HG03378 (cell line): ENCODE results near the gene CRB3.
A peak's percentile ranks its signal among the peaks of the same experiment; 100 is the strongest.

Experiments used
- ATAC-seq: cut with Tn5 transposase; IDR thresholded peaks from one replicate; pipeline ENCODE4 v1.9.1; 2021; ENCODE audit warnings: mild to moderate bottlenecking, moderate library complexity; ENCODE audit not compliant: unreplicated experiment

CRB3 gene

DNA sequence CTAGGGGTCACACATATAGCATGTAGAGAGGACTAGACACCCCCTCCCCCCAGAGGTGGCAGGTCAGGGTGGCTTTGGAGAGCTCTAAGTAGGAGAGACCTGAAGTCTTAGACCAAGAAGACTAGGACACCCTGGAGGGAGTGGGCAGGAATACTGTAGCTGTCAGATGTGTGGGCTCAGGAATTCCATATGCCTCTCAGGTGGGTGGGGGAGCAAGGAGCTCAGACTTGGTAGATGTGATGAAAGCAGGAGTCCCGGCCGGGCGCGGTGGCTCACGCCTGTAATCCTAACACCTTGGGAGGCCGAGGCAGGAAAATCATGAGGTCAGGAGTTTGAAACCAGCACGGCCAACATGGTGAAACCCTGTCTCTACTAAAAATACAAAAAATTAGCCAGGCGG lies 1.6 kb downstream of the CRB3 start:
- ATAC-seq: no peak

DNA sequence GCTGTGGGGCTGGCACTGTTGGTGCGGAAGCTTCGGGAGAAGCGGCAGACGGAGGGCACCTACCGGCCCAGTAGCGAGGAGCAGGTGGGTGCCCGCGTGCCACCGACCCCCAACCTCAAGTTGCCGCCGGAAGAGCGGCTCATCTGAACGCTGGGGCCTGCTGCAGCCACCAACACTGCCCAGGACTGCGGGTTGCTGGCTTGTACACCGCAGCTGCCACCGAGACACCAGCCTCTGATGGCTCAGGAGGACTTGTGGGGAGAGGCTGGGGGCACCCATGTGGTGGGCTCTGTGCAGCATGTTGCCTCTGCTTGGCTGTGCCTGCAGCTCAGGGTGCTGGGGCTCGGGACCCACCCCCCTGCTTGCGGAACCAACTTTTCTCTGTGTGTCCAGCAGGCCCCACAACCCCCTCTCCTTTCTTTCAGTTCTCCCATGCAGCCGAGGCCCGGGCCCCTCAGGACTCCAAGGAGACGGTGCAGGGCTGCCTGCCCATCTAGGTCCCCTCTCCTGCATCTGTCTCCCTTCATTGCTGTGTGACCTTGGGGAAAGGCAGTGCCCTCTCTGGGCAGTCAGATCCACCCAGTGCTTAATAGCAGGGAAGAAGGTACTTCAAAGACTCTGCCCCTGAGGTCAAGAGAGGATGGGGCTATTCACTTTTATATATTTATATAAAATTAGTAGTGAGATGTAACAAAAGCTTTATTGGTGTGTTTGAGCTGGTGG lies 2.6 kb downstream of the CRB3 start:
- ATAC-seq: no peak

DNA sequence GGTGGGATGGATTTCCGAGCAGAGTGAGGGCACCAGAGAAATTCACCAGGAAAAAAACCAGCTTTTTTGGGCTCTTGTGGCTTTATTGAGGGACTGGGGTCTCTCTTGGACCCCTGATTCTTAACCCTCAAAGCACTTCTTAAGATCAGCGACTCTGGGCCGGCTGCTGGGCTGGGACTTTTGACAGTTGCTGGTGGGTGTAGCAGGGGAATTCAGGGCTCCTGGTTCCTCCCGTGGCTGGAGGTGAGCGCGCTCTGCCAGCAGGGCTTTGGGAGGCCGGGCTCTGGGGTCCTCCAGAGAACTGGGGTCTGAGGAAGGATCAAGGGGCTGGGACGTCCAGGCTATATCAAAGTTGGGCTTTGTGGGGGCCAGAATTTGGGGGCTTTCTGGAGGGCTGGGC lies 3.3 kb downstream of the CRB3 start:
- ATAC-seq: no peak

DNA sequence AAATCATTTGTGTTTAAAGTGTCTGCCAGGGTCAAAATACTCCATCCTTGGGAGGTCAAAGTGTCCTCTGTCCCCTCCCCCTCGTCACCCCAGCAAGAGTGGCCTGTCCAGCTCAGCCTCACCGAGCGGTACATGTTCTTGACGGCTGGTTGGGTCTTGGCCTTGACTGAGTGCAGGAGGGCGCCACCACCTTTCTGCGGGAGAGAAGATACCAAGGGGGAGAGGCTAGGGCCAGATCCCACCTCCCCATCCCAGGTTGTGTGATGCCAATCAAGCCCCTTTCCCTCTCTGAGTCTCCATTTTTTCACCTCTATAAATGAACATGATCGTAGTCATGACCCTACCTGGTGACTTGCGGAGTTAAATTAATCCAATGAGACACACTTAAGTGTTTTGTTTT lies 6.1 kb downstream of the CRB3 start:
- ATAC-seq: no peak

DNA sequence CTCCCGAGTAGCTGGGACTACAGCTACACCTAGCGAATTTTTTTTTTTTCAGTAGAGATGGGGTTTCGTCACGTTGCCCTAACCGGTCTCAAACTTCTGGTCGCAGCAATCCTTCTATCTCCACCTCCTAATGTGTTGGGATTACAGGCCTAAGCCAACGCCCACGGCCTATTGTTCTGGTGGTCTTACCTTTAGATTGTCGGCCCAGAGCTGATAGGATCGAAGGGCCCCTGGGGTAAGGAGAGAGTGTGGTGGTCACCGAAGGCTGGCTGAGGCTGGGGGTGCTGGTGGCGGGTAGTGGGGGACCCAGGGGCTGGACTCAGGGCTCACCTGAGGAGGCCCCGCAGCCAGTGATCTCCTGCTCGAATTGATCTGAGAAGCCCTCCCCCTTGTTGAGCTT lies 7.0 kb downstream of the CRB3 start:
- ATAC-seq: no peak

DNA sequence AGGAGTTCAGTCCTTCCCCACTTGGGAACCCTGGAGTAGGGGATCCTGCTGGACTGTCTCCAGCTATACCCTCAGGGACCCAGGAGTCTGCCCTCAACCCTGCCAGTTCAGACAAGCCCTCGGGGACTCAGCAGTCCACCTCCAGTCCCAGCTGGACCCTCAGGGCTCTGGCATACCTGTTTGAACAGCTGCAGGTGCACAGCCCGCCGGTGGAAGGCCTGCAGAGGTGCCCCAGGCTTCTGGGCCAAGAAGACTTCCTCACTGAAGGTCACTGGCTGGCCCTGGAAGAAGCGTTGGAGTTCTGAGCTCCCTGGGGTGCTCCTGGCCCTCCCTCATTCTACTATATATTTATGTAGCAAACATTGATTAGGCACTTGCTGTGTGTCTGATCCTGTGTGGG lies 8.6 kb downstream of the CRB3 start:
- no peak for ATAC-seq

DNA sequence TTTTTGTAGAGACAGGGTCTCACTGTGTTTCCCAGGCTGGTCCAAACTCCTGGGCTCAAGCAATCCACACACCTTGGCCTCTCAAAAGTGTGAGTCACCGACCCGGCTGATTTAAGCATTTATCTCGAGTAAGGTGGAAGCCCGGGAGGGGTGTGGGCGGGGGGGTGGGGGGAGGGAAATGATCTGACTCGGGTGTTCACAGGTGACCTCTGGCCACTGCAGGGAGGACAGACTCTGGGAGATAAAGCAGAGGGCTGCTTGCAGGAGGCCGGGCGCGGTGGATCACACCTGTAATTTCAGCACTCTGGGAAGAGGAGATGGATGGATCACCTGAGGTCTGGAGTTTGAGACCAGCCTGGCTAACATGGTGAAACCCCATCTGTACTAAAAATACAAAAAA lies 9.6 kb downstream of the CRB3 start:
- ATAC-seq: no peak

DNA sequence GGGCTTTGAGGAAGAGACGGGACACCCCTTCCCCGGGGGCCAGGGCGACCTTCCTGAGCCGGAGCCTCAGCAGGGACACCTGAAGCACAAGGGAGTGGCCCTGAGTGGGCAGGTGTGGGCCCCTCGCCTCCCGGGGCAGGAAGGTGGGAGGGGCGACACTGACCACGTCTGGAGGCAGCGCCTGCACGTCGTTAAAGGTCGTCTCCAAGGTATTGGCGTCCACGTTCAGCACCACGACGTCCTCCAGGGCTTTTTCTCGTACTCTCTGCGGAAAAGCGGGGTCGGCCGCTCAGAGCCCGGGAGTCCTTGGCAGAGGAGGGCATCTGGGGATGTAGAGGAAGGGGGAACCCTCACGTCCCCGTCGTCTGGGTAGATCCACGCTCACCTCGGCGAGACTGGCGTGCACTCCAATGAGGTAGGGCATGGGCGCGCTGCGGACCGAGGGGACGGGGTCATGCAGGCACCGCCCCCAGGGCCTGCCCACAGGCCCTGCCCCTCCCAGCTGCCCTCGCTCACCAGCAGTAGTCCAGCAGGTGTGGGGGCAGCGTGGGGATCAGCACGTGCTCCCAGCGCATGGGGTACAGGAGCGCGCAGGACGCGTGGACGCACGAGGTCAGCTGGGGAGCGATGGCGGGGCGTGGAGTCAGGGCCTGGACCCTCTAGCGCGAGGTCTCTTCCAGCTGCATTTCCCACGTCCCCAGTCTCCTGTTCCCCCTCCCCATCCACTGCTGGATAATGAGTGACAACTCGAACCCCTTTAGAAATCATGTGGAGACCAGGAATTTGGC lies 11.4 kb downstream of the CRB3 start:
- no peak for ATAC-seq

DNA sequence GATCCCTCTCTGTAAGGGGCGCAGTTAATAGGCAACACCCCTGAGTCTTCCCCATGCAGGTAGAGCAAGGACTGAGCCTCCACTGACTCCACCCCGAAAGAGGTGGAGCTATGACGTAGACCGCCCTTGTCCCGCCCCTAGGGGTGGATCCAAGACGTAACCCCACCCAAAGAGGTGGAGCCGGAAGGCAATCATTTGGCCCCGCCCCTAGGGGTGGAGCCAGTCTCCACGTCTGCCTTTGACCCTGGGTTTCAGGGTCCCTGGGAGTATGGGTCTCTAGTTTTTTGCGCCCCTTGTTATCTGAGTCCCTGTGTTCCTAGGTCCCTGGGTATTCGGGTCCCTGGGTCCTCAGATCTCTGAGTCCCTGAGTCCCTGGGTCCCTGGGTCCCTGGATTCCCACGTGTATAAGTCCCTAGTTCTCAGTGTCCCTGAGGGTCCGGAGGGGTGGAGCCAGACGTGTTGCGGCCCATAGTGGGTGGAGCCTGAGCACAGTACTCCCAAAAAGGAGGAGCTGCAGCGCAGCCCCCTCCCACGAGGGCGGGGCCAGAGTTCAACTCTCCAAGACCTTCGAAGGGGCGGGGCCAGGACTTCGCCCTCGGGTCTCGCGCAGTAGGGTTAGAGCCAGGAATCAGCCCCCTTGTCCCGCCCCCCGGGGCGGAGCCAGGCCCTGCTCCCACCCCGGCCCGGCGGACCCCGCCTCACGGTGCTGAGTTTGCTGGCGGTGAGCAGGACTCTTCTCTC lies 12.3 kb downstream of the CRB3 start:
- ATAC-seq: no peak

DNA sequence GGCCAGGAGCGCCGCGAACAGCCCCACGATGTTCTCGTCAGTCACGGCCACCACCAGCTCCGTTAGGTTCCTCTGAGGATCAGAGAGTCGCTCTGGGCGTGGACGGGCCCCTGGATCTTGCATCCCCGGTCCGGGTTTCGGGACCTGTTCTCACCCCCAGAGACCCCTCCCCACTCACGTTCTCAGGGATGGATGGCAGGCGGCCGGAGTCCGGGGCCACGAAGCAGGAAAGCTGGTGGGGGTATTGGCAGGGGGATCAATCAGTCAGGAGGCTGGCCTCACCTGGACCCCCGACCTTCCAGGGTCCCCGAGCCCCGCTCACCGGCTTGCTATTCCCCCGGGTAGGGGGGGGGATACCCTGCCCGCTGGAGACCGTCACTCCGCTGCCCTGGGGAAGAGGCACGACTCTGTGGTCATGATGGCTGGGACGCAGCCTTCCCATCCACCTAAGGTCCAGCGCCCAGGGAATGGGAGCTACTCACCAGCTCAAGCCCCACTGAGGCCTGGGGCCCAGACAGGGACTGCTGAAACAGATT lies 12.9 kb downstream of the CRB3 start:
- no peak for ATAC-seq

DNA sequence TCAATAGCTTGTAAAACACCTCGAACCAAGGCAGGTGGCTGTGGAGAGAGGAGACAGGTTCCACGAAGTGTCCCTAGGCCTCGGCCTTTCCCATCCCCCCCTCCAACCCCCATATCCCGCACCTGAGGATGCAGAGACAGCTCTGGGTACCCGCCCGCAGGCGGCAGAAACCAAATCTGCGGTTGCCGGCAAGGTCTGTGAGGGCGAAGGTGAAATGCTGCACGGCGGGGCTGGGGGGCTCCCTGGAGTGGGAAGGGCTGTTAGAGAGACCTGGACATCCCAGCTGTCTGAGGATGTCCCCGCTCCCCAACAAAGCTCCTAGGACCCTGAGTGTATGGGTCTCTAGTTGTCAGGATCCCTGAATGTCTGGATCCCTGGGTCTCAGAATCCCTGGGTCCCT lies 14.7 kb downstream of the CRB3 start:
- ATAC-seq: no peak

DNA sequence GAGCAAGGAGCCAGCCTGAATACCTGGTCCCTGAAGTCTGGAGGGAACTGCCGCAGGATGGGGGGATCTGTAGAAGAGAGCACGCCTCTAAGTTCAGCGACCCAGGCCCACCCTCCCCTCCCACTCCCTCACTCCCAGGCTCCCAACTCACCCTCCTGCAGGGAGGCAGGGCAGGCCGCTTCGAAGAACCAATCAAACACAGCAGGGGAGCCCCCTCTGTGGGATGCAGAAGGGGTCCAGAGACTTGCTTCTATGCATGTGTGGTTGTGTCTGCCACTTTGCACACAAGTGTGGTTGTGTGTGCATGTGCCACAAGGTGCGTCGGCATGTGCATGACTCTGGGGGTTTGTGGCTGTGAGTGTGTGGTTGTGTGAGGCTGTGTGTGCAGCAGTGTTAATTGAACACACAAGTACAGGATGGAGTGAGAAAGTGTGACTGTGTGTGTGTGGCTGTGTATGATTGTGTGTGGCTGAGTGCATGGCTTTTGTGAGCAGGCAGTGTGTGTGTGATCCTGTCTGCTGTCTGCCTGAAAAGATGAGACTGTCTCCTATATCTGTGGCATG lies 15.8 kb downstream of the CRB3 start:
- no peak for ATAC-seq

DNA sequence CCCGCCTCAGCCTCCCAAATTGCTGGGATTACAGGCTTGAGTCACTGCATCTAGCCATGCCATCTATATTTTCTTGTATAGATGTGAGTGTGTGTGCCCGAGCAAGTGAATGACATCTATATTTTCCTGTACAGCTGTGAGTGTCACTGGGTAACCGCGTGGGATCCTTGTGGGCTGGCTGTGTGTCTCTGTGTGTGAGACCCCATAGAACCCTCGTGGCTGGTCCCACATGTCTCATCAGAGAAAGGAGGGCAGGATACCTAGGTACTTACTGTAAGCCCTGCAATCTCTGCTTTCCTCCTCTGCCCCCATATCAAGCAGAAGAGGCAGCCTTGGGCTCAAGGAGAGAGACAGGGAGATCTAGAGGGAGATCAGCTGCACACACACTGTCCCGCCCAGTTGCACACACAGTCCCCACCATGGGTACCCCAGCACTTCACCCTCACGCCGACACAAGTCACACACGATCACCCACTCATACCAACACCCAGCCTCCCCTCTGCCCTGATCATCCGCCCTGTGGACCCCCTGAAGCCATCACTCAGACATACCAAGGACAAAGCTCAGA lies 16.9 kb downstream of the CRB3 start:
- ATAC-seq: no peak

DNA sequence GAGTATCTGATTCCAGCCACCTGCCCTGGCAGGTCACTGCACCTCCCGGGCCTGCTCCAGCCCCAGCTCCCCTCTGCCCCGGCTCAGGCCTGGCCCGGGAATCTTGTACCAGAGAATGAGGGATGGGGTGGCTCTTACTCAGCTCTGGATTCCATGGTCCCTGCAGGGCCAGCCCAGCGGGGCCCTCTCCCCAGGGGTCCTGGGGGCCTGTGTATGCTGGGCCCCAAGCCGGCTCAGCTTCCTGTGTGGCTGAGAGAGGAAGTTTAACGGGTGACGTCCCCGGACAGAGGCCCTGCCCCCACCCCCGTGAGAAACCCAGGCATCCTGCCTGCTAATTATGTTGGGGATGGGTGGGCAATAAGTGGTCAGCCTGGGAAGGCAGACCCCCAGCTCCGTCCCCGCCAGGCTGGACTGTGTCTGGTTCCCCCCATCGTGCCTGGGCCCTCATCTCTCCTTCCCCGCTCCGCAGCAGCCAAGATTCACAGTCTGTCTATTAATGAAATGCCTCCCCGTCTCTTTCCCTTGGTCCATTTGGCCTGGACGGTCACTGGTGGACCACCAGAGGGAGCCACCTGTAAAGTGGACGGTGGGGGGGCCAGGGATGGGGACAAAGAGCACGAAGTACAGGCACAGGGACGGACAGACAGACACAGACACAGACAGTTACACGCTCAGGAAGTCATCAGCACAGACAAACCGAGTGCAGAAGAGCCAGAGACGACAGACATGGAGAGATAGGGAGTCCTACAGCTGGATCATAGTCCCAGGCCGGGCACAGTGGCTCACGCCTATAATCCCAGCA lies 17.7 kb downstream of the CRB3 start, which contains the start of gene DENND1C:
Gene DENND1C, minus strand, starts transcription at position 247 of the 802 bp plus-strand sequence. Its CDS starts 92 bp downstream, at position 155.
- no peak for ATAC-seq

DNA sequence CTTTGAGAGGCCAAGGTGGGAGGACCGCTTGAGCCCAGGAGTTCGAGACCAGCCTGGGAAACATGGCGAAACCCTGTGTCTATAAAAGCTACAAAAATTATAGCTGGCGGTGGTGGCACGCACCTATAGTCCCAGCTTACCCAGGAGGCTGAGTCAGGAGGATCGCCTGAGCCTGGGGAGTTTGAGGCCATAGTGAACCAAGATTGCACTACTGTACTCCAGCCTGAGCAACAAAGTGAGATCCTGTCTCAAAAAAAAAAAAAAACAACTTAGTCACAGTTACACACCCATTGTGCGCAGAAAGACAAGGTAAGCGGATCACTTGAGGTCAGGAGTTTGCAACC lies 18.2 kb downstream of the CRB3 start:
- ATAC-seq: no peak

DNA sequence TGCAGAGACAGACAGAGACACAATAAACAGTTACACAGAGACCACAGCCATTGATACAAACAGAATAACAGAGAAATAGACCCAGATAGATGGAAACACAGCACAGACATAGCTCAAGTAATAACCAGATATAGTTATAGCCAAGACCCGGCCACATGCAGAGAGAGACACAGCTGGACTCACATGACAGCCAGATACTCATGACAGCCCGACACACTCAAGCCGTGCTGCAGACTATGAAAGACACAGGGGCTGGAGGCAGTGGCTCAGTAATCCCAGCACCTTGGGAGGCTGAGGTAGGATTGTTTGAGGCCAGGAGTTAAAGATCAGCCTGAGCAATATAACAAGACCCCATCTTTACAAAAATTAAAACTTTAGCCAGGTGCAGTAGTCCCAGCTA lies 19.2 kb downstream of the CRB3 start:
- ATAC-seq: no peak

DNA sequence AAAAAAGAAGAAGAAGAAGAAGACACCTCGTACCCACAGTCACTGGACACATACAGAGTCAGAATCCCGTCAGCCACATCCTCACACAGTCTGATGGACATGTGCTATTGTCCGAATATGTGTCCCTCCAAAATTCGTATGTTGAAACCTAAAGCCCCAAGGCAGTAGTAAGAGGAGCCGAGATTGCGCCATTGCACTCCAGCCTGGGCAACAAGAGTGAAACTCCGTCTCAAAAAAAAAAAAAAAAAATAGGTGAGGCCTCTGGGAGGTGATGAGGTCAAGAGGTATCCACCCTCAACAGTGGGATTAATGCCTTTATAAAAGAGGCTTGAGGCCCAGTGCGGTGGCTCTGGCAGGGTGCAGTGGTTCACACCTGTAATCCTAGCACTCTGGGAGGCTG lies 20.2 kb downstream of the CRB3 start:
- no peak for ATAC-seq

DNA sequence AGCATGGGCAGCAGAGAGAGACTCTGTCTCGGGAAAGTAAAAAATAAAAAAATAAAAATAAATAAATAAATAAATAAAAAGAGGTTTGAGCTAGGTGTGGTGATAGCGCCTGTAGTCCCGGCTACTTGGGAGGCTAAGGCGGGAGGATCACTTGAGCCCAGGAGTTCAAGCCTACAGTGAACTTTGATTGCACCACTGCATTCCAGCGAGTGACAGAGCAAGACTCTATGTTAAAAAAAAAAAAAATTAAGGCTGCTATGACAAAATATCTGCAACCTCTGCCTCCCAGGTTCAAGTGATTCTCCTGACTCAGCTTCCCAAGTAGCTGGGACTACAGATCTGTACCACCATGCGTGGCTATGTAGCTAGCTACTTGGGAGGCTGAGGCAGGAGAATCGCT lies 20.8 kb downstream of the CRB3 start:
- no peak for ATAC-seq

DNA sequence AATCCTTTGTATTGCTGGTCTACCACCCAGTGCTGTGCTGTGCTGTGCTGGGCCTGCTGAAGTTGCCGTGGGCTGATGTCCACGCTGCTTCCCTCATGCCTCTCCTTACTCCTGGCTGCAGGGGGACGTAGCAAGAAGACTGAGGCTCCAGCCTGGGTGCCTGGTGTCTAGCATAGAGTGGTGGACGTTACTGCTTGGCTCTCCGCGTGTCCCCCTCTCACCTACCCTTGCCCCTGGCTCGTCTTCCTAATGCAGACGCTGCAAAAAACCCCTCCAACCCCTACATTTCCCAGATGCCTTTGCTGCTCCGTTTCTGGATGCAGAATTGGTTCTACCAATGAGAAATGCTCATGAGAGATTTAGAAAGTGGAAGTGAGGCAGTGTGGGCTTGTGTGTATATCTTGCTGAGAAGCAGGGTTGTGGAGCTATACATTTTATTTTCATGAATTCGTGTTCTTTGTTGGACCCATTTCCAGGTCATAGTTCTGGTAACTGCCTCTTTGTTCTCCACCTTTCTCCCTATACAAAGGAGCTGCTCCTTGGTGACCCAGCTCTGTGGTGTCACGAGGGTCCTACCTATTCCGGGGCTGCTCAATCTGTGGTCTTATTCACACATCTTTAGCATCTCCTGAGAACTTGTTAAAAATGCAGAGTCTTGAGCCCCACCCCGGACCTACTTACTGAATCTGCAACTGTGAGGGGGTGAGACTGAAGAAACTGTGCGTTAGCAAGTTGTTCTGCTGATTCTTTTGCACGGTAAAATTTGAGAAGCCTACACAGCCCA lies 25.4 kb downstream of the CRB3 start:
- peak; percentile 69 for ATAC-seq
